KOPT-K1 (cell line): ENCODE results near the gene SSTR3.
"Not testable (repeated sequence)": the region's sequence is repeated elsewhere in the genome, so short reads cannot be mapped to it uniquely, and the experiment has no call there.

Experiments used
- H3K27ac ChIP-seq: fragments of 200-600 bp; sonication (generic); 2 replicates; pipeline ENCODE4 v1.5.1; 2016; ENCODE audit warnings: antibody characterized with exemption, mild to moderate bottlenecking, low read depth, low read length; ENCODE audit not compliant: poor library complexity, severe bottlenecking
- H3K36me3 ChIP-seq: fragments of 200-600 bp; sonication (generic); 2 replicates; pipeline ENCODE4 v1.5.1; 2017; ENCODE audit warnings: antibody characterized with exemption, mild to moderate bottlenecking, low read length, moderate library complexity; ENCODE audit not compliant: insufficient read depth
- H3K9me3 ChIP-seq: fragments of 200-600 bp; sonication (generic); 2 replicates; pipeline ENCODE4 v1.5.1; 2017; ENCODE audit warnings: antibody characterized with exemption, low read length, mild to moderate bottlenecking; ENCODE audit not compliant: insufficient read depth, poor library complexity, severe bottlenecking

SSTR3 gene

DNA sequence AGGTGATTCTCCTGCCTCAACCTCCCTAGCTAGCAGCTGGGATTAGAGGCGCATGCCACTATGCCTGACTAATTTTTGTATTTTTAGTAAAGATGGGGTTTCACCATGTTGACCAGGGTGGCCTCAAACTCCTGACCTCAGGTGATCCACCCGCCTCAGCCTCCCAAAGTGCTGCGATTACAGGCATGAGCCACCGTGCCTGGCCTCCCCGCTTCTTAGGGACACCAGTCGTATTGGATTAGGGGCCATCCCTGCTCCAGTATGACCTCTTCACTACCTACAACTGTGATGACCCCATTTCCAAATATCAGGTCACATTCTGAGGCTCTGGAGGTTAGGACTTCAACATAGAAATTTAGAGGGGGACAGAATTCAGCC is 10.8 kb downstream of the SSTR3 start:
- not testable (repeated sequence) for H3K9me3 ChIP-seq, H3K36me3 ChIP-seq
- peak overlapping the region; percentile 28 for H3K27ac ChIP-seq

DNA sequence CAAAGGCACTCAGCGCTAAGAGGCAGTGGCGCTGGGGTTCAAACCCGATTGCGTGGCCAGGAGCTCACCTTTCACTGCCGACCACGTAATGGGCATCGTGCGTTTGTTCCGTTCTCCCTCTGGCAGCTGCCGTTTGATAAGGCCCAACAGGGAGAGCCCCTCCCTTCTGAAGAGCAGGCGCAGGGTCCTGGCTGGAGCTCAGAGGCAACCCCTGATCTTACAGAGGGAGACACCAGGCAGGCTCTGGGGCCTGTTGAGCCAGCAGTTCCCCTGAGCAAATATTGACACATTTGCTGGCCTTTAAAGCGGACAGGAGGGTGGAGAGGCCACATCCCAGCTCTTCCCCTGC is 12.5 kb downstream of the SSTR3 start:
- Histone ChIP-seq H3K9me3 (no peaks in the 10 kb centered on the region), H3K27ac (peak overlapping the region; percentile 97), H3K36me3 (no peaks in the 10 kb centered on the region)

DNA sequence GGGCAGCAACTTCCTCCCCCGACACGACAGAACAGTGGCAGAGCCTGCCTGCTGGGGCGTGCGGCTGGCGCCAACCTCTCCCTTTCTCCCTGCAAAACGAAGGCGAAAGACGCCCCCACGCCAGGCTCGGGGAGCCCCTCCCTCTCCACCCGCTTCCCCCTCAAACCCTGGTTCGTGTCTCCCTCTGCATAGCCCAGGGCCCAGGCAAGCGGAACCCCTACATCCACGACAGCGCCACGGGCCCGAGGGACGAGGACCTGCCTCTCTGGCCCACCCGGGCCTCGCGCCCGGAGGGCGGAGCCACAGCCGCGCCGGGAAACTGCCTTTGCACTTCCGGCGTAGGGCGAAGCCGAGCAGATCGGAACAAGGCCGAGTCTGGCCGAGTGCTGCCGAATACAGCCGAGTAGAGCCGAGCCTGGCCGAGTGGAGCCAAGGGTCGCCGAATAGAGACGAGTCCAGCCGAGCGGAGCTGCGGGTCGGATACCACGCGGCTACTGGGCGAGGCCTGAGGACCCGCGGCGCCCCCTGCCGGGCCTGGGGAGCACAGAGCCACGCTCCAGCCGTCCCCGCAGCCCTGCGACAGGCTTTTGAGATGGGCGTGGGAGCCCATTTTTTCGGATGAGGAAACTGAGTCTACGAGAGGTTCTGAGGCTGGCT is 13.0 kb downstream of the SSTR3 start:
- Histone ChIP-seq H3K9me3 (no peaks in the 10 kb centered on the region), H3K27ac (peak overlapping the region; percentile 97), H3K36me3 (no peaks in the 10 kb centered on the region)

DNA sequence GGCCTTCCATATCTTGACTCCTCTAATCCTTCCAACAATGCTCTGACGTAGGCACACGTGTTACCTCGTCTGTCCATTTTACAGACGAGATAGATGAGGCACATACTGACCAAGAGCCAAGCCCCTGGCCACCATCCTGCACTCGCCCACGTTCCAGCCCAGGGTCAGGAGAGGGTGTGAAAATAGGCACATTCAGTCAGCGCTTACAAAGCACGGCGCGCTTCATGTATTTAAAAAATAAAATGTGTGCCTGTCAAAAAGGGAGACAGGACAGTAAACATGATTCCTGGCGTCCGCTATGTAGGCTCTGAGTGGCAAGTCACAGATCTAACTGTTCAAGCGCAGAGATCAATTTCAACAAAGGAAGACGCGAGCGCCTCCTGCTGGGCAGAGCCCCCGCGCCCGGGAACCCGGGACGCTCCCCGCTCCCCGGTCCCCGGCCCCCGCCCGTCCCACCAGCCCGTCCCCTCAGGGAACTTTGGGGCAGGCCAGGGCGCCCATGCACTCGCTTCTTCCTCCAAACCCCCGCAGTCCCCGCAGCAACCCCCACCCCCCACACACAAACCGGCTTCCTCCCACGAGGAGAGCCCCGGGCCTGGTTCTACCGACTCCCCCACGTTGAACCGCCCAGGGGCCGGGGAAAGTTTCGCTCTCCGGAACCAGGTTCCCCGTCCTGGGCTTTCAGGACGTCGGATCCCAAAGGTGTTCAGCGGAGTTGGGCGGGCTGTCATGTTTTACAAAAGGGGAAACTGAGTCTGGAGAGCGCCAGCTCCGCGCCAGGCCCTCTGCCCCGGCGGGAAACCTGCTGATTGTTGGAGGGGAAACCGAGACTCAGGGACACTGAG is 13.8 kb downstream of the SSTR3 start:
- Histone ChIP-seq H3K9me3 (no peaks in the 10 kb centered on the region), H3K27ac (peak overlapping the region; percentile 97), H3K36me3 (no peaks in the 10 kb centered on the region)

DNA sequence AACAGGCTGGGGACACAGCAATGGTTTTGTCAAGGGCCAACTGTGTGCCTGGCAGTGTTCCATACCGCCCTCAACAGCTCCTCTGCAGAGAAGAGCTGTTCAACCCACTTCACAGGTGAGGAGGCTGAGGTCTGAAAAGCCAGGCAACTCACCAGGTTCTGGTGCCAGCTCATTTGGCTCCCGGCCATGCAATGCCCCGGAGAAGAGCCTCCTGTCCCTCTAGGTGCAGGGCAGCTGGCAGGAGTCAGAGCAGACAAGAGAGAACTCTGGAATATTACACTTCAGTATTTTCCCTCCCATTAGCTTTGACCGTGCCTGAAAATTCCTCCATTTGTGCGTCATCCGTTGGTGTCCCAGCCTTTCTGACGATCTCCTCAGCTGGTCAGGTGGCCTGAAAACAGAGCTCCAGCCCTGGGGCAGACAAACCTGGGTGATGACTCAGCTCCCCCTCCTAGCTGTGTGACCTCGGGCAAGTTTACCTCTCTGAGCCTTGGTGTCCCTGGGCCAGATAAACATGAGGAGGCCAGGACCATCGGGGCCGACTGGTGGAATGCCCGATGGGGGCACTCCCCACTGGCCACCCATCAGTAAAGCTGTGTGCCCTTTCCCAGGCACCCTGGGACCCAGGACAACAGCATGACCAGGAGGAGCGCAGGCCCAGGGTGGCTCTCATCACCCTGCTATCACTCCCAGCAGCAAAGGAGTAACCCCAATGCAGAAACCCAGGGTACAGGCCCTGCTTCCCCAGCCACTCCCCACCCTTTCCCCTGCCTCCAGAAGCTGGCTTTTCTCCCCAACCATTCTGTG is 14.6 kb downstream of the SSTR3 start:
- Histone ChIP-seq H3K27ac (peak overlapping the region; percentile 97), H3K9me3 (peaks cover 5% of the 10 kb centered on the region), H3K36me3 (no peaks in the 10 kb centered on the region)

DNA sequence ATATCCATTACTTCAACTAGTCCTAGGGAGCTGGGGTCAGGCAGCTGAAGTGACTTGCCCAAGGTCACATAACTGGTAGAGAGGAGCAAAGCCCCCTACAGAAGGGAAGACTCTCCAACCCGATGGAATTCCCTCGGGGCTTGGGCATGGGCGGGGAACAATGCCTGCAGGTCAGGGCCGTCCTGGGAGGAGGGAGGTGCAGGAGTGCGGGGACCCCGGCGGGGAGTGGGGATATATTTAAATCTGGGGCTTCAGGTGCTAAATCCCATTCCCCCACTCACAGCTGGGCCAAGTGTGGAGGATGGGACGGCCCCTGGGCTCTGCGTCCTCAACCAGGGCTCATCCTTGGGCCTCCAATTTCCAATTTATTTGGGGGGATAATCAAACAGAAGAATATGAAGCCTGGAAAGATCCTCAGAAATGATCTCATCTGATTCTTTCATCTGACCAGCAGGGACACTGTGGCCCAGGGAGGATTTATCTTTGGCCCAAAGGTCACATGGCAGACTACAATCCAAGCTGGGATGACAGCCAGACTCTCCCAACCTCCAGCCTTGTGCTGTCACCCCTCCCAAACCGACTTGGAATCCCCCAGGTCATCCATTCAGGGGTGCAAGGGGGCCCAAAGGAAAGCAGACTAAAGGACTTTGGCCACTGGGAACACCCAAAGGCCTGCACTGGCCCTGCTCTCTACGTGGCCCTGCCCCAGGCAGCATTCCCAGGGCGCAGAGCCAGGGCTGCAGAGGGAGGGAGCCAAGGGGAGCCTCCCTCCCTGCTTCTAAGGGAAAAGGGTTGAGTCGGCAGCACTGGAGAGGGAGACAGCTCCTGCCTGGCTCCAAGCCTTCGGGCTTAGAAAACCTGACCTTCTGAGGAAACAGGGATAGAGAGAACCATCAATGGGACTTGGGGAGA is 15.5 kb downstream of the SSTR3 start:
- Histone ChIP-seq H3K9me3 (peaks cover 6% of the 10 kb centered on the region), H3K36me3 (no peaks in the 10 kb centered on the region), H3K27ac (no peak overlapping the region)

DNA sequence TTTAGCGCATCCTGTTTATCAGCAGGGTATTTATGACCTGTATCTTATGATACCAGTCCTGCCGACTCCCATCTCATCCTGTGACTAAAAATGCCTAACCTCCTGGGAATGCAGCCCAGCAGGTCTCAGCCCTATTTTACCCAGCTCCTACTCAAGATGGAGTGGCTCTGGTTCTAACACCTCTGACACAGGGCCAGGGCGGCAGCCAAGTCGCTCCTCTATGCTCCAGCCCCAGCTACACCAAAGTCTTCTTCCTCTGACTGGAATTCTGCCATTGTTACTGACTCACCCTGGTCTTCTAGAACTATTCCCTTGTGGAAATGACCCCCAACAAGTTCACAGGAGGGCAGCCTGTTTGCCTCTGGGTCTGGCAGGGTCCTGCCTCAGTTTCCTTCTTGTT is 16.4 kb downstream of the SSTR3 start:
- Histone ChIP-seq H3K36me3 (no peaks in the 10 kb centered on the region), H3K27ac (no peak overlapping the region), H3K9me3 (peaks cover 6% of the 10 kb centered on the region)

DNA sequence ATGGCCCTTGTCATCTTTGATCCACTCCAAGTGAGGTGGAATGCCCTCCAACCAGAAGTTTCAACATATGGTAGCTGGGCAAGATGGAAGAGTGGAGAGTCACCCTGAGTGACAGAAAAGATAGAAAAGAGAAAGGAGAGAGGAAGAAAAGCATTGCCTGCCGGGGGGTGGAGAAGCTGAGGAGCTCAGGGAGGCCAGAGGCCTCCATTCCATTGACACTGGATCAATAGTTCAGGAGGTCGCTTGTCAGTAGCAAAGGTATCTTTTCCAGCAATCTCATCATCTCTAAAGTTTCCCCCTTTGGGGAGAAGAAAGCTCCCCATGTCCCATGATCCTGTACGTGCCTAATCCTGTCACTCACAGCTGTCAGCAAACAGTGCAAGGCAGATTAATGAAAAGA is 17.5 kb downstream of the SSTR3 start:
- Histone ChIP-seq H3K27ac (no peak overlapping the region), H3K9me3 (peaks cover 6% of the 10 kb centered on the region), H3K36me3 (no peaks in the 10 kb centered on the region)

DNA sequence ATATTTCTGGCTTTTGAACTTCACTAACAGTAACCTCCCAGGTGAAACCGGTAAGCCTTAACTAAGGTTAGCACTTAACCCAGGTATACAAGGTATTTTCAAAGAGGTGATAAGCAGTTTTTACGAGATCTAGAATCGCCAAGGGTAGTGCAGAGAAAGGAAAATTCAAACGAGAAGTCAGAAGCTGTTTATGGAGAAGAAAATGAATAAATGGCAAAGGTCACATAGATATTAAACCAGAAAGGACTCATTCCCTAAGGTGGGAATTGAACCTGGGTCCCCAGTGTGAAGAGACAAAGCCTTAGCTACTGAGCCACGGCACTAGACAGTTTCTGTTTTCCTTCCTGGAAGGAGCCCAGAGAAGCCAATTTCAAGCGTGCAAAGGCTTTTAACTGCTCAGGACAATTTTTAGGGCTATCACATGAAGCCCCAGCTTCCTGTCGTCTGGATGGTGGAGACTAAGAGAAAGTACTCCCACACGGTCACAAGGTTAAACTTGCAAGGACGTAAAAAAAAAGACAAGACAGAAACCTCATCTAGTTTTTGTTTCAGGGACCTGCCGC is 18.6 kb downstream of the SSTR3 start:
- no peak overlapping the region for H3K27ac ChIP-seq
- H3K36me3 ChIP-seq, result no peaks in the 10 kb centered on the region
- peaks cover 6% of the 10 kb centered on the region for H3K9me3 ChIP-seq

DNA sequence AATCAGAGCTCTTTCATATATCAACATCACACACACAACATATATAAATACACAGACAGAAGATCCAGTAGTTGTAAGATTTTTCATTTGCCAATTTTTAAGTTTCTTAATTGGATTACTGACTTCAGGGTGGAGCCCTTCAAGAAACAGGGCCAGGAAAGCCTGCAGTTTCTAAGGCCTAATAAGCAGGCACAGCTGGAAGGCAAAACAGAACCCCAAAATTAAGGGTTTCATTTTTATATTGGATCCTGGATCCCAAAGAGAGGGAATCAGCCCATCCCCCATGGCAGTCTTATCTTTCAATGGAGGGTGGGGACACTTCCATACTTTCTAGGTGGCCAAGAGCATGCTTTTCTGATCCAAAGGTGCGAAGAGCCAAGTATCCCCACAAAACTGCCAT is 19.5 kb downstream of the SSTR3 start:
- Histone ChIP-seq H3K9me3 (peaks cover 6% of the 10 kb centered on the region), H3K27ac (no peak overlapping the region), H3K36me3 (no peaks in the 10 kb centered on the region)

DNA sequence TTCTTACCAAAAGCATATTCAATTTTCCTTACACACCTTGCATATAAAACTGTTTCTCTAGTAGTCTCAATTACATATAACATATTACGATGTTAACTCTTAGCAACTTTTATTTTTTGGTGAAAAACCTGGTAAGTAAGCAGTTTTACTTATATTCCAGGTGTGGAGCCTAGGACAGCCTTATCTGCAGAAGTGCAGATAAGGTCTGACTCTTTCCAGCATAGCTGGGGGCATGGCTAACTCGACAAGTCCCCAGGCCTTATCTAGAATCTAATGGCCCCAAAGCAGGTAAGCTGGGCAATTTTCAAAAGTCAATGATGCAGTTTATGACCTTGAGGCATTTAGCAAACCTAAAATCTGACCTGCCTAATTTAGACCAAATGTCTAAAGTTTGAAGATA is 20.1 kb downstream of the SSTR3 start:
- Histone ChIP-seq H3K27ac (no peak overlapping the region), H3K36me3 (no peaks in the 10 kb centered on the region), H3K9me3 (peaks cover 6% of the 10 kb centered on the region)

DNA sequence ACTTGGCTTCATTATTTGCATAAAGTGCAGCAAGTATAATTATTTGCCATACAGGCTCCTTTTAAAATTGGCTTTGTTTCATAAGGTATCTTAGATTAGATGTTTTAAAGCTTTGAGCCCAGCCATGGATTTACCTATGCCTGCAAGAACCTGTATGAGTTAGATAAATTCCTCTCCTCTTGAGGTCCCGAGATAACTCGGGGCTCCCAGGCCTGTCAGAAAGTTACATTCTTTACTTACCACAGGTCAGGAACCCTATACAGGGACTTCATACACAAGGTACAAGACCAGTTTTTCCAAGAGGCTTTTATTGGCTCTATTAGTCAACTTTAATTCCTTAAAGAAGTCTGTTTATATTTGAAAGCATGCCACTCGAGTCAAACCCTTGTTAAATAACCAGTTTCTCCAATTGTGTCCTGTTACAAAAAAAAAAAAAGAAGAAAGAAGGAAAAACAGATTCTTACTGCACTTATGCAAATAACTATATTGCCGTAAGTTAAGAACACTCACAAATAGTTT is 22.0 kb downstream of the SSTR3 start:
- H3K9me3 ChIP-seq, result peaks cover 6% of the 10 kb centered on the region
- no peak overlapping the region for H3K27ac ChIP-seq
- no peaks in the 10 kb centered on the region for H3K36me3 ChIP-seq

DNA sequence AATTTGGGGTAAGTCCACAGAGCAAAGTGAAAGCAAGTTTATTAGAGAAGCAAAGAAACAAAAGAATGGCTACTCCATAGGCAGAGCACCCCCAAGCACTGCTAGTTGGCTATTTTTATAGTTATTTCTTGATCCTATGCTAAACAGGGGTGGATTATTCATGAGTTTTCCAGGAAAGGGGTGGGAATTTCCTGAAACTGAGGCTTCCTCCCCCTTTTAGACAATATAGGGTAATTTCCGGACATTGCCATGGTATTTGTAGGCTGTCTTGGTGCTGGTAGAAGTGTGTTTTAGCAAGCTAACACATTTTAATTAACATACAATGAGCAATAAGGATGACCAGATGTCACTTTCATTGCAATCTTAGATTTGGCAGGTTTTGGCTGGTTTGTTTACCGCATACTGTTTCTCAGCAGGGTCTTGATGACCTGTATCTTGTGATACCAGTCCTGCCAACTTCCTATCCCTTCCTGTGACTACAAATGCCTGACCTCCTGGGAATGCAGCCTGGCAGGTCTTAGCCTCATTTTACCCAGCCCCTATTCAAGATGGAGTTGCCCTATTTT is 23.3 kb downstream of the SSTR3 start:
- Histone ChIP-seq H3K27ac (peak overlapping the region; percentile 29), H3K9me3 (peaks cover 6% of the 10 kb centered on the region), H3K36me3 (no peaks in the 10 kb centered on the region)
